Stimulated activated CD4-positive, alpha-beta T cell treated with anti-CD3 and anti-CD28 coated beads, Interleukin-2, amount 100 ng/mL, for 48 hours (primary cell): Measurements from ENCODE around the gene PHRF1.
"Not testable (repeated sequence)": the region's sequence is repeated elsewhere in the genome, so short reads cannot be mapped to it uniquely, and the experiment has no call there.

Experiments
- DNase-seq, 2 donors: peaks; one replicate each; pipeline ENCODE4 v3.0.0-alpha.2; 2020

Gene PHRF1

DNA sequence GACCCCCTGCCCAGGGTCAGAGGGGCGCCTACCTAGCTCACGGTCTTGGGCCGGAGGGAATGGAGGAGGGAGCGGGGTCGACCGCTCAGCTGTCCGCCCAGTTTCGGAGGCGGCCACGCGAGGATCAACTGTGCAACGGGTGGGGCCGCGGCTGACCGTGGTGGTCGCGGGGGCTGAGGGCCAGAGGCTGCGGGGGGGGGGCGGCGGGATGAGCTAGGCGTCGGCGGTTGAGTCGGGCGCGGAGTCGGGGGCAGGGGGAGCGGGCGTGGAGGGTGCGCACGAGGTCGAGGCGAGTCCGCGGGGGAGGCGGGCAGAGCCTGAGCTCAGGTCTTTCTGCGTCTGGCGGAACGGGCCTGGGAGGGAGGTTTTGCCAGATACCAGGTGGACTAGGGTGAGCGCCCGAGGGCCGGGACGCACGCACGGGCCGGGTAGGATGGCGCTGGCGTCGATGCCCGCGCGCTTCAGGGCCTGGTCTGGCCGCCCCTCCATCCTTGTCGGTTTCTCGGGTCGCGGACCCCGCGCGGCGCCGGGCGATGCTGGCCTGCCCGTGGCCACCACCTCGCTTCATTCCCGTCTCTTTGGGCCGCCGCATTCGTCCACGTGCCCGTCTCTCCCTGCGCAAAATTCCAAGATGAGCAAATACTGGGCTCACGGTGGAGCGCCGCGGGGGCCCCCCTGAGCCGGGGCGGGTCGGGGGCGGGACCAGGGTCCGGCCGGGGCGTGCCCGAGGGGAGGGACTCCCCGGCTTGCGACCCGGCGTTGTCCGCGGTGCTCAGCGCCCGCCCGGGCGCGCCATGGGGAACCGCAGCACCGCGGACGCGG, 60.5 kb downstream of the PHRF1 start, which contains the start of gene DRD4:
TSS of gene DRD4 (plus strand) at position 759 of the 822 bp plus-strand sequence. CDS start at position 795, 36 bp downstream.
- no peak for DNase-seq

GRCh38 chr11:637333-637592, 61.0 kb downstream of the PHRF1 start:
- no peak for DNase-seq

GRCh38 chr11:637593-638521, 61.6 kb downstream of the PHRF1 start:
- DNase-seq = no peak

GRCh38 chr11:638631-639331, 62.5 kb downstream of the PHRF1 start:
- DNase-seq = no peak

DNA sequence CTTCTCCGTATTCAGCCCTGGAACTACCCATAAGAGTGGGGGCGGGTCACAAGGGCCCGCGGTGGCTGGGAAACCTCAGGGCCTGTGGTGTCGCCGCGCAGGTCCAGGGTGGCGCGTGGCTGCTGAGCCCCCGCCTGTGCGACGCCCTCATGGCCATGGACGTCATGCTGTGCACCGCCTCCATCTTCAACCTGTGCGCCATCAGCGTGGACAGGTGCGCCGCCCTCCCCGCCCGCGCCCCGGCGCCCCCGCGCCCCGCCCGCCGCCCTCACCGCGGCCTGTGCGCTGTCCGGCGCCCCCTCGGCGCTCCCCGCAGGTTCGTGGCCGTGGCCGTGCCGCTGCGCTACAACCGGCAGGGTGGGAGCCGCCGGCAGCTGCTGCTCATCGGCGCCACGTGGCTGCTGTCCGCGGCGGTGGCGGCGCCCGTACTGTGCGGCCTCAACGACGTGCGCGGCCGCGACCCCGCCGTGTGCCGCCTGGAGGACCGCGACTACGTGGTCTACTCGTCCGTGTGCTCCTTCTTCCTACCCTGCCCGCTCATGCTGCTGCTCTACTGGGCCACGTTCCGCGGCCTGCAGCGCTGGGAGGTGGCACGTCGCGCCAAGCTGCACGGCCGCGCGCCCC, 63.2 kb downstream of the PHRF1 start:
- DNase-seq = no peak

GRCh38 chr11:640021-640706, 63.9 kb downstream of the PHRF1 start:
- no peak for DNase-seq

DNA sequence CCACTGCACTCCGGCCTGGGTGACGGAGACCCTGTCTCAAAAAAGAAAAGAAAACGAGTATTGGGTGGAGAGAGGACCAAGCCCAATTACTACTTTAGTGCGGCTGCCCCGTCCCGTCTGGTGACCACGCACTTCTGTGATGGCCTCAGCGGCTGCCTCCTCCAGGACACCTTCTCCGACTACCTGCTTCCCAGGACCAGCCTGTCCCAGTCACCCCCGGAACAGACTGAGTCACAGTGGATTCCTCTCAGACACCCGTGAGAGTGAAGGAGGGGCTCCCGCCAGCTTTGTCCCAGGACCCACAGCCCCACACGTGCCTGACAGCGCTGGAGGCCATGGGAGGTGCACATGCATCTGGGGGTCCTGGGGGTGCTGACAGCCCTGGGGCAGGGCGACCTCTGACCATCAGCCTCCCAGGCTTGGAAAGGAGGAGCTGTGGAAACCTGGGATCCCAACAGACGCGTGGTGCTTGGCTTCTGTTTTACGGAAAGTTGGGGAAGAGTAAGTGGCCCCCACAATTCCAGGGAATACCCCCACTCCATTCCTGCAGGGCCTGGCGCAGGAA, 65.6 kb downstream of the PHRF1 start:
- DNase-seq = no peak

DNA sequence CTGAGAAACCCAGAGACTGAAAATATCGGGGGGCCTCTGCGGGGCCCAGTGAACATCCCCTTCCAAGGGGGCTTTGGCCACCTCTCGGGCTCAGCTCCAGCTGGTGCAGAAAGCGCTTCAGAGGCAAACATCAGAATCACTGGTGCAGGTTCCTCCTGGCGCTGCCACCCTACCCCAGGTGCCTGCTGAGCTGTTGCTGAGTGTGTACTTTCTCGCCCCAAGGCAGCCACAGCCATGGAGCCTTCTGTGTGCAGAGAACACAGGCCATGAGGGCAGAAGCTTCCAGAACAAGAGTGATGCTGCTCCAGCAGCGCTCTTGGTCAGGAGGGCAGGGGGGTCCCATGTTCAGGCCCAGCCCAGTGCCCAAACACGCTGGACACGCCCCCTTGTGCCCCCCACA, 67.1 kb downstream of the PHRF1 start:
- DNase-seq = no peak

GRCh38 chr11:643849-644738, 67.8 kb downstream of the PHRF1 start:
- DNase-seq = no peak

DNA sequence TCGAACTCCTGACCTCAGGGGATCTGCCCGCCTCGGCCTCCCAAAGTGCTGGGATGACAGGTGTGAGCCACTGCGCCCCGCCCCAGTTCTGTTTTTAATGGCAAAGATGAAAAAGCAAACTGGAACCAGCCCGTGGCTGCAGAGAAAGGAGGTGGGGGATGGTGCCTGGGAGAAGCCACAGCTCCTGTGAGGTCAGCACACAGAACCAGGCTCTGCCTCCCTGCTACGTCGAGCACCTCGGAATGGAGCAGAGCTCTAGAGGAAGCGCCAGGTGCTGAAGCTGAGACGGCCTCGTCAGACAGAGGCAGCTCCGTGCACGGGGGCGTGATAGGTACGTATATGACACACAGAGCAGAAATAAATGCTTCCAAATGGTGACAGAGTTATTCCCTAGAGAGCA, 69.3 kb downstream of the PHRF1 start:
- no peak for DNase-seq

DNA sequence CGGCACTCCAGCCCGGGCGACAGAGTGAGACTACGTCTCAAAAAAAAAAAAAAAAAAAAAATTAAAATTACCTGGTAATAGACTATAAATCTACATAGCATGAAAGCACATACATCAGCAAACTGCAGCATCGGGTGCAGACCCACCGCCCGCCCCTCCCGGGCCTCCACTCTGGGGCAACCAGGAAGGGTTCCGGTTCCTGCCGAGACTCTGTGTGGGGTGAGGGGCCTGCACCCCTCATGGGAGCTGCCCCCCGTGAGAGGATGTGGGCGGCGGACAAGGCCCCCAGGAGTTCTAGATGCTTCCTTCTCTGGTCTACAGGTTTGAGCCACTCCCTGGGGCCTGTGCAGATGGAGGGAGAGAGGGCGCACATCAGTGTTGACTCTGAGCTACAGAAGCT, 69.9 kb downstream of the PHRF1 start:
- DNase-seq = no peak

DNA sequence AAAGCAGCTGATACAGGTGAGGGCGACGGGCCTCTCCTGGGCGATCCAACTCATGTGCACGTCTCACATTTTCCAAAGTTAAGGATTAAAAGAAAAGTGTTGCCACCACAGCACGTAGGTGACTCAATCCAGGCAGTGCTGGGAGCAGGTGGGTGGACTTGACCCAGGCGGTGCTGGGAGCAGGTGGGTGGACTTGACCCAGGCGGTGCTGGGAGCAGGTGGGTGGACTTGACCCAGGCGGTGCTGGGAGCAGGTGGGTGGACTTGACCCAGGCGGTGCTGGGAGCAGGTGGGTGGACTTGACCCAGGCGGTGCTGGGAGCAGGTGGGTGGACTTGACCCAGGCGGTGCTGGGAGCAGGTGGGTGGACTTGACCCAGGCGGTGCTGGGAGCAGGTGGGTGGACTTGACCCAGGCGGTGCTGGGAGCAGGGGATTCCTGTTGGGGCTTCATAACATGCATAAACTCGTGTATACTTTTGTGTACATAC, 71.4 kb downstream of the PHRF1 start:
- DNase-seq = not testable (repeated sequence)

- DNase-seq = no peak
Observed at GRCh38 chr11:650482-650881, 74.2 kb downstream of the PHRF1 start.

DNA sequence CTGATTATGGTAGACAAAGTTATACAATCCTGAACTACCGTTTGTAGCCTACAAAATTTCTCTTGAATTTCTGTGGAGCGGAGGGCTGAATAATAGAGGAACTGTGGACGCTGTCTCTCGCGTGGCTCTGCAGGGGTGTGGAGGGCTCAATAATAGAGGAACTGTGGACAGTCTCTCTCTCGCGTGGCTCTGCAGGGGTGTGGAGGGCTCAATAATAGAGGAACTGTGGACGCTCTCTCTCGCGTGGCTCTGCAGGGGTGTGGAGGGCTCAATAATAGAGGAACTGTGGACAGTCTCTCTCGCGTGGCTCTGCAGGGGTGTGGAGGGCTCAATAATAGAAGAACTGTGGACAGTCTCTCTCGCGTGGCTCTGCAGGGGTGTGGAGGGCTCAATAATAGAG, 76.9 kb downstream of the PHRF1 start:
- DNase-seq = not testable (repeated sequence)

DNA sequence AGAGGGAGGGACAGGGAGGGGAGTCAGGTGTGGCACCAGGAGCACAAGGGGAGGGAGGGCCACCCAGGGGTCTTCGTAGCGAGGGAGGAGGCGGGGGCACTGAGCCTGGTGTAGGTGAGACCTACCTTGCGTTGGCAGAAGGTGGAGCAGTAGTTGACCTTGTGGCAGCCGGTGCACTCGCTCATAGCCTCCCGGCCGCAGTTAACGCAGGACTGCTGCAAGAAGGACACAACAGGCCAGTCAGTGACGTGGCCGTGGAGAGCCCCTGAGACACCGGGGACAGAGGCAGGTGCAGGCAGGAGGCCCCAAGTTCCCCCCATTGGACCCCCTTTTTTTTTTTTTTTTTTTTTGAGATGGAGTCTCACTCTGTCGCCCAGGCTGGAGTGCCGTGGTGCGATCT, 77.6 kb downstream of the PHRF1 start:
- DNase-seq = no peak

DNA sequence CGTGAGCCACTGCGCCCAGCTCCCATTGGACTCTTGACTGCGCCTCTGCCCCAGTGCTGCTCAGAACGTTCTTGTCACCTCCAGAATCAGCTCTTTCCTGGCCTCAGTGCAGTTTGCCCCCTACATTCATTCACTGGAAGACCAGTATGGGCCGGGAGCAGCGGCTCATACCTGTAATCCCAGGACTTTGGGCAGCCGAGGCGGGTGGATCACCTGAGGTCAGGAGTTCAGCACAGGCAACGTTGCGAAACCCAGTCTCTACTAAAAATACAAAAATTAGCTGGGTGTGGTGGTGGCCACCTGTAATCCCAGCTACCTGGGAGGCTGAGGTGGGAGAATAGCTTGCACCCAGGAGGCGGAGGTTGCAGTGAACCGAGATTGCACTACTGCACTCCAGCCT, 78.2 kb downstream of the PHRF1 start:
- DNase-seq = not testable (repeated sequence)

DNA sequence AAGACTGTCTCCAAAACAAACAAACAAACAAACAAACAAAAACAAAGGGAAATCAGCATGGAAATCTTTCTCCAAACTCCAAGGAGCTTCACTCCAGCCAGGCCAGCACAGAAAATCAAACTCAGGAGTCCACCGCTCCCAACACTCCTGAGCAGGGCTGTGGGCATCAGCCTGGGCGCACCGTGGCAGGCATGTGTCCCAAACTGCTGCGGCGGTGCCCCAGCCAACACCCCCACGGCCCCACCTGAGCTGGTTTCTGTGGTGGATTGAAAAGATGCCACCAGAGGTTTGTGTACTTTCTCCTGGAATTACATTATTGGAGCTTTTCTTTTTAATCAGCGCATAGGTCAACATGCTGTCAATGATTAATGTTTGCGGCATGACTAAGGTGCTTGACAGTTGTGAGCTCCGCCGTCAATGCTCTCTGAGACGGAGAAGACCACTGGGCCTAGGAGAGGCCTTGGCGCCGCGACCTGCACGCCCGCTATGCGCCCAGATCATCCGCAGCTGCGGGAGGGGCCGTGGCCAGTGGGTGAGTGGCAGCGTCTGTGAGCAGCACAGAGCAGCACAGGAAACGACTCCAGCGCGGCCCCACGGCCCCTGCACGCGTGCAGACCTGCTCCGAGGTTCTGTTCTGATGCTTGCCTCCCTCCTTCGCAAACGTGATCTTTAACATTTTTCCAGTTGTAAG, 78.9 kb downstream of the PHRF1 start:
- DNase-seq = no peak

DNA sequence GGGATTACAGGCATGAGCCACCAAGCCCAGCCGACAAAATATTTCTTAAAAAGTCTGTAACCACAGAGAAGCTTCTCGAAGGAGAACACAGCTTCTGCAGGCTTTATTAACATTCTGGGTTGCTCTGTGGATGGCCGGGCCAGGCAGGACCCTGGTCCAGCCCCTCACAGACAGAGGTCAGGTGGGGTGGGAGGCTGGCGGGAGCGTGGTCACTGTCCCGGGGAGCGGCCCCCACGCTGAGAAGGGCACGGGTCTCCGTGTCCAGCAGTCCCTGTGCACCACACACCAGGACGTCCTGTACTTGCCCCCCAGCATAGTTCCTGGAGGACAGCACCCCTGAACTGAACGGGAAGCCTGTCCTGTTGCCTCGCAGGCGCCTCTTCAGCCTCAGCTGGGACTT, 80.2 kb downstream of the PHRF1 start:
- DNase-seq = no peak

GRCh38 chr11:656866-657265, 80.6 kb downstream of the PHRF1 start:
- DNase-seq = no peak

DNA sequence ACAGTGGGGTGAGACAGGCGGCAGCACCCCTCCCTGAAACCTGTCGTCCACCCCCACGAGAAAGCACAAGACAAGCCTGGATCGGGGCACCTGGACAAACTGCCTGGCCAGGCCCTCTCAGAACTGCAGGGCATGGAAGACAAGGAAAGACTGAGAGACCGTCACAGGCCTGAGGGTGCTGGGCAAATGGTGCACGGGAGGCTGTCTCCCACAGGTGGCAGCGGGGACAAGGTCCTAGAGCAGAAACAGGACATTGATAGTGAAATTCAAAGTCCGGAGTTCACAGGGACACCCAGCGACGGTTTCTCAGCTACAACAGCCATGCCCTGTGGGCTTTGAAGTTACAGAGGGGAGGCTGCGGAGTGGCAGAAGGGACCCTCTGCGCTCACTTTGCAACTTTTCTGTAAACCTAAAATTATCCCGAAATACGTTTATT, 81.4 kb downstream of the PHRF1 start:
- DNase-seq = no peak
